ENCODE measurements around the gene WNK2. TPM values are rescaled to one million over a fixed set of nuclear protein-coding genes. Genes with fewer than 3 reads are reported as not detected.
A peak's percentile ranks its signal among the peaks of the same experiment; 100 is the strongest.

The WNK2 gene
- total RNA-seq, 1 experiment from 2014 or later, result 0.07 TPM

DNA sequence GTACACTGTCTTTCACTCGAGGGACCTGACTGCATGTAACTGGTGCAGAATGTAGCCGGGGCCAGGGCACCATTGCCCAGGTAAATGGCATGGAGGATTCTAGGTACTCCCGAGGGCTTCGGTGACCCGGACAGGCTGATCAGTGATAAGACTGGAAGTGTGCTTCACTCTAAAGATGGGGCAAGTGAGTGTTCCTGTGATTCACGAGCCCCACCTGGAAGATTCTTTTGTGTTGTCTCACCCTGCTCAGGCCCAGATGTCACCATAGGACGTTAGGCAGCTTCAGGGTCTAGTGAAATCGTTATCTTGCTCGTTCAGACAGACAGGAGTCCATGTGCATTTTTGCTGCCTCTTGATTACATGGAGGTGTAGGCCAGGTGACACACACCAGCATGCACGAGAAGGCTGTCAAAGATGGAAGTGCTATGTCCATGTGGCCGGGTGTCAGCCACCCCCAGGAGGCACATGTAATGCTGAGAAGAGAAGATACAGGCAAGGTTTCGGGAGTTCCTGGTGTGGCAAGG, 73.9 kb downstream of the WNK2 start:
- CTCF ChIA-PET, result no interaction called here
- peaks cover 6% of the 10 kb centered on the region for H3K36me3 Mint-ChIP-seq (ENCODE audit: insufficient read depth, unreplicated experiment)
- intact Hi-C loops (cut with micrococcal nuclease), result no loop called here

GRCh38 chr9:93258419-93258817, 74.5 kb downstream of the WNK2 start:
- BruUV-seq (replicated peaks), result no TSS peak
- DNase-seq (ENCODE audit: unreplicated experiment), result no peak
- Mint-ChIP-seq H3K4me3 (ENCODE audit: unreplicated experiment) (no peak overlapping the region), H3K36me3 (ENCODE audit: insufficient read depth, unreplicated experiment) (peaks cover 1% of the 10 kb centered on the region), H3K27ac (ENCODE audit: low read depth, unreplicated experiment) (no peak overlapping the region), H3K27me3 (ENCODE audit: insufficient read depth, unreplicated experiment) (no peaks in the 10 kb centered on the region), H3K9me3 (ENCODE audit: unreplicated experiment) (no peaks in the 10 kb centered on the region), H3K4me1 (ENCODE audit: insufficient read depth, unreplicated experiment) (no peaks in the 10 kb centered on the region)
- no peak for TF ChIP-seq CTCF (IDR thresholded peaks at IDR 0.05; ENCODE audit: unreplicated experiment)
- ChIA-PET POLR2A (no interaction called here), CTCF (no interaction called here)
- intact Hi-C loops (cut with micrococcal nuclease), result no loop called here

More for the DNA sequence above, 73.9 kb downstream of the WNK2 start:
- no peak overlapping the region for H3K27ac Mint-ChIP-seq (ENCODE audit: low read depth, unreplicated experiment)
- no TSS peak for BruUV-seq (replicated peaks)
- POLR2A ChIA-PET, result no interaction called here
- peak; percentile 8 for DNase-seq (ENCODE audit: unreplicated experiment)
- no peaks in the 10 kb centered on the region for H3K9me3 Mint-ChIP-seq (ENCODE audit: unreplicated experiment)
- no peaks in the 10 kb centered on the region for H3K4me1 Mint-ChIP-seq (ENCODE audit: insufficient read depth, unreplicated experiment)
- H3K27me3 Mint-ChIP-seq (ENCODE audit: insufficient read depth, unreplicated experiment), result no peaks in the 10 kb centered on the region
- H3K4me3 Mint-ChIP-seq (ENCODE audit: unreplicated experiment), result no peak overlapping the region
- no peak for TF ChIP-seq CTCF (IDR thresholded peaks at IDR 0.05; ENCODE audit: unreplicated experiment)

DNA sequence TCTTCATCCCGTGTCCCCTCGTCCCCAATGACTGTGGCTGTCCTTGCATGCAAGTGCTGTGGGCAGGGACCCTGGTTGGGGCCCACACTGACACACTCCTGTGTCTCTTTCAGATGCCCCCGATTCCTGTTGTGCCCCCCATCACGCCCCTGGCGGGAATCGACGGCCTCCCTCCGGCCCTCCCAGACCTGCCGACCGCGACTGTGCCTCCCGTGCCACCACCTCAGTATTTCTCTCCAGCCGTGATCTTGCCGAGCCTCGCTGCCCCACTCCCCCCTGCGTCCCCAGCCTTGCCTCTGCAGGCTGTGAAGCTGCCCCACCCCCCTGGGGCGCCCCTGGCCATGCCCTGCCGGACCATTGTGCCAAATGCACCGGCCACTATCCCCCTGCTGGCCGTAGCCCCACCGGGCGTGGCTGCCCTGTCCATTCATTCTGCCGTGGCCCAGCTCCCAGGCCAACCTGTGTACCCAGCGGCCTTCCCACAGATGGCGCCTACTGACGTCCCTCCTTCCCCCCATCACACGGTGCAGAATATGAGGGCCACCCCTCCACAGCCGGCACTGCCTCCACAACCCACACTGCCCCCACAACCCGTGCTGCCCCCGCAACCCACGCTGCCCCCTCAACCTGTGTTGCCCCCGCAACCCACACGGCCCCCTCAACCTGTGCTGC, 75.0 kb downstream of the WNK2 start:
- BruUV-seq (replicated peaks), result no TSS peak
- intact Hi-C loops (cut with micrococcal nuclease), result no loop called here
- ChIA-PET CTCF (interaction anchor here (0.6 kb wide), 1 partner anchor 93 kb away, joined by 3 read pairs; no protein-coding TSS in a partner anchor), POLR2A (no interaction called here)
- H3K4me1 Mint-ChIP-seq (ENCODE audit: insufficient read depth, unreplicated experiment), result no peaks in the 10 kb centered on the region
- H3K36me3 Mint-ChIP-seq (ENCODE audit: insufficient read depth, unreplicated experiment), result no peaks in the 10 kb centered on the region
- no peak for TF ChIP-seq CTCF (IDR thresholded peaks at IDR 0.05; ENCODE audit: unreplicated experiment)
- no peaks in the 10 kb centered on the region for H3K27me3 Mint-ChIP-seq (ENCODE audit: insufficient read depth, unreplicated experiment)
- no peaks in the 10 kb centered on the region for H3K9me3 Mint-ChIP-seq (ENCODE audit: unreplicated experiment)
- no peak overlapping the region for H3K27ac Mint-ChIP-seq (ENCODE audit: low read depth, unreplicated experiment)
- DNase-seq (ENCODE audit: unreplicated experiment), result no peak
- H3K4me3 Mint-ChIP-seq (ENCODE audit: unreplicated experiment), result no peak overlapping the region

DNA sequence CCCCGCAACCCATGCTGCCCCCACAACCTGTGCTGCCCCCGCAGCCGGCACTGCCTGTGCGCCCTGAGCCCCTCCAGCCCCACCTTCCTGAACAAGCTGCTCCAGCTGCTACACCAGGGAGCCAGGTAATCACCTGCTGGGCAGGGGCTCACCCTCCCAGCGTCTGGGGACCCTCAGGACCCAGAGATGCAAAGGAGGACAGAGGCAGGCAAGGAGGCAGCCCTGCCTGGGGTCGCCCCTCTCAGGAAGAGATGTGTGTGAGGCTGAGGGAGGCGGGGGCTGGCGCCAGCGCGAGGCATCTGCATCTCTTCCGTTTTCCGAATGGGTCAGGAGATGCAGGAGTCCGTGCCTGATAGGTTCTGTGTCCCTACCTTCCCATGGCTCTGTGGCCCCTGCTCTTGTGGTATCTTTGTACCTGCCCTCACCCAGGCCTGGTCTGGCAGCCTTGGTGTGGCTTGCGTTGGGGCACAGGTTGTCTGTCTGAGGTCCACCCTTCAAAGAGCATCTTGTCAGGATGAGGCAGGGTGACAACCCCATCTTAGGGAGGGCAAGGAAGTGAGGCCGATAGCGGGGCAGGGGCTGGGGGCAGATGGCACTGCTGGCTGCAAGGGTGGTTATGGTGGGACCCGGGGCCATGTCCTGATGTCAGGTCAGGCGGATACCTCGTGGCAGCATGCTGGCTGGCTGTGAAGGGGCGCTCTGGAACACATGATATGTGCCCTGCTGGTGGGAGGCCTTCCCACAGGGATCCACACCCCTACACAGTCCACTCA, 75.7 kb downstream of the WNK2 start:
- Mint-ChIP-seq H3K27me3 (ENCODE audit: insufficient read depth, unreplicated experiment) (no peaks in the 10 kb centered on the region), H3K4me3 (ENCODE audit: unreplicated experiment) (no peak overlapping the region), H3K9me3 (ENCODE audit: unreplicated experiment) (no peaks in the 10 kb centered on the region), H3K27ac (ENCODE audit: low read depth, unreplicated experiment) (no peak overlapping the region), H3K36me3 (ENCODE audit: insufficient read depth, unreplicated experiment) (no peaks in the 10 kb centered on the region), H3K4me1 (ENCODE audit: insufficient read depth, unreplicated experiment) (no peaks in the 10 kb centered on the region)
- no TSS peak for BruUV-seq (replicated peaks)
- no peak for TF ChIP-seq CTCF (IDR thresholded peaks at IDR 0.05; ENCODE audit: unreplicated experiment)
- DNase-seq (ENCODE audit: unreplicated experiment), result no peak
- intact Hi-C loops (cut with micrococcal nuclease), result no loop called here
- POLR2A ChIA-PET, result no interaction called here
- CTCF ChIA-PET, result interaction anchor here (0.6 kb wide), 1 partner anchor 92 kb away, joined by 3 read pairs; no protein-coding TSS in a partner anchor

Measured in MCF 10A (cell line).